ENCODE data around the gene MYOCD.

The MYOCD gene

GRCh38 chr17:12765548-12765947, 99.9 kb downstream of the MYOCD start:
- no peak for DNase-seq (ENCODE audit: low read depth)

GRCh38 chr17:12768255-12768654, 102.6 kb downstream of the MYOCD start:
- no peak for DNase-seq (ENCODE audit: low read depth)

DNA sequence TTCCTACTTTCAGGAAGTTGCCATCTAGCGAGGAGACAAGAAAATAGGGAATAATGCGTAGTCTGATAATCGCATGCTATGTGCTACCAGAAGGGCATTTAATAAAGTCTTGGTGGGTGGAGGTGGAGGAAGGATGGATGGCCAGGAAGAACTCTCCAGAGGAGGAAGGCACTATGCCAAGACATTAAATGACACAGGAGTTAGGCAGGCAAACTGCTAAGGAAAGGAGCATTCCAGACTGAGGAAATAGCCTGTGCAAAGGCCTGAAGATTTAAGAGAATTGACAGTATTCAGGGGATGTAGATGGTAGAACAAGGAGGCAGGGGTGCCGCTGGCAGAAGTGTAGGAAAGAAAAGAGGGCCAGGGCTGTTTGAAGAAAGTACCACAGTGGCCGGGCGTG, 104.3 kb downstream of the MYOCD start:
- DNase-seq (ENCODE audit: low read depth) = no peak

- no peak for DNase-seq (ENCODE audit: low read depth)
Measured at GRCh38 chr17:12773153-12773552, 107.5 kb downstream of the MYOCD start.

- no peak for DNase-seq (ENCODE audit: low read depth)
Measured at GRCh38 chr17:12789075-12789480, 123.4 kb downstream of the MYOCD start.

DNA sequence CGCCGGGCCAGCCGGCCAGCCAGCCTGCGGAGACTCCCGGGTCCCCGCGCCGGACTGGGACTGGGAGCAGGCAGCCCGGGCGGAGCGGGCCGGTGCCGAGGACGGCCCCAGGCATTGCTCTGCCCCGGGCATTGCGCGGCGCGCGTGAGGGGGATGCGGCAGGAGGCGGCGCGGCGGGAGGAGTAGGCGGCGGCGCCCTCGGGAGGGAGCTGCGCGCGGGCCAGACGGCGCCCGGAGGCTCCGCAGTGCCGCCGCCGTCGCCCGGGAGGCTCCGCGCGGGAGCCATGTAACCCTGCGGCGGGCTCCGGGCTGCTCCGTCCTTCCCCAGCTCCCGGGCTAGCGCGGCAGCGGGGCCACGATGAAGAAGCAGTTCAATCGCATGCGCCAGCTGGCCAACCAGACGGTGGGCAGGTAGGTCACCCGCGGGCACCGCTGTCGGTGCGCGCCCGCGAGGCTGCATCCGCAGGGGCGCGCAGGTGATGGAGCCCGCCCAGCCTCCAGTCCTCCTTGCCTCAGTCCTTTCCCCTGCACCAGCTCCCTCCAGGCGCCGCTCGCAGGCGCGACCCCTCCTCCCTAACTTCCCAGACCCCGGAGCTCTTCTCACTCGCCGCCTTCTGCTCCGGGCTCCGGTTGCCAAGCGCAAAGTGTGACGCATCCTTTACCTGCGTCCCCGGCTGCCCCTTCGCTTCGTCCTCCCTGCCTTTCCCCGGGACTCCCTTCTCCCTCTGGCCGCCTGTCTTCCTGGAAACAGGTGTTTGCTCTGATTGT, 124.0 kb downstream of the MYOCD start, which contains the start of gene ARHGAP44:
TSS of gene ARHGAP44 (plus strand) at position 18 of the 768 bp plus-strand sequence. CDS start at position 359, 341 bp downstream.
- no peak for DNase-seq (ENCODE audit: low read depth)

- DNase-seq (ENCODE audit: low read depth) = no peak
Measured at GRCh38 chr17:12790249-12791106, 124.8 kb downstream of the MYOCD start.

DNA sequence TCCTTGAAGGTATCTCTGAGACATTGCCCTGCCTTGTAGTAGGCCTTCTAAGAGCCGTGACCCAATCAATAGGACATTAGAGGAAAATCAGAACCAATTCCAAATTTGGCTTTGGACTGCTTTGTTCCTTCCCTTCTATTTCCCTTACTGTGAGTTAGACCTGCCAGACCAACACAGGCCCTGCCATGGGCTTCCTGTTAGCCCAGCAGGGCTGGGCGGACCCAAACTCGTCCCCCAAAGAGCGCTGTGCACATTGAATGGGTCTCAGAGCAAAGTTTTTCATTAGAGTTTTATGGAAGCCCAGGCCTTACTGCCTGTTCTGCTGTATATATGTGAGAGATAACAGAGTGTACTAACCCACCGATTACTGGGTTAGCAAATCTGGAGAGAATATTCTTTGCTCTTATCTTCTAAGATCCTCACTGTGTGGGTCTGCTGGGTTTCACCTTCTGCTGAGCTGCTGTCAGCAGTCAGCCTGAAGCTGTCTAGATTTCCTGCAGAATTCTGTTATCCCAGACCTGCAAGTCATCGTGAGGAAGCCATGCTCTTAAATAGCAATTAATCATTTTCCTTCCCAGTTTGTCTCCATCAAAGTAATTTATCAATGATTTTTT, 129.3 kb downstream of the MYOCD start:
- no peak for DNase-seq (ENCODE audit: low read depth)

DNA sequence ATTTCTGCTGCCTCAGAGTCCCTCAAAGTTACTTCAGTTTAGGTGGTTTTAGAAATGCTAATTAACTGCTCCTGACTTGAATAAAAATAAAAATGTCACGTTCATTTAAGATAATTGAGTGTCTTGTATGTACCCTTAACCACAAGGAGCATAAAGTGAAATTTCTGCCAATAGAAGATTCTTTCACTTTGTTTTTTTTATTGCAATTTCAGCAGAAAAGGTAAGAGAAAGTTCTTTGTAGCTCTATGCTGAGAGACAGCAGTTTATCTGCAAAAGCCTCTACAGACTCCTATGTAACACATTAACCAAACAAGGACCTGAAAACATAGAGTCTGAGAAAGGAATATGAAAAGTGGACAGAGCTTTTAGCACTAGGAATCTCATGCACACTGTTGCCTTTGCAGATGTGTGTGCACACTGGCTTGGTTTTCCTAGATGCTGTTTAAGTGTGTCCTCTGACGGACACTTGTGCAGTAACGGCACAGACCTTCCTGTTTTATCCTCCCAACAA, 135.2 kb downstream of the MYOCD start:
- no peak for DNase-seq (ENCODE audit: low read depth)

GRCh38 chr17:12806630-12807029, 140.9 kb downstream of the MYOCD start:
- DNase-seq (ENCODE audit: low read depth) = no peak

GRCh38 chr17:12808723-12809122, 143.0 kb downstream of the MYOCD start:
- DNase-seq (ENCODE audit: low read depth) = no peak

- DNase-seq (ENCODE audit: low read depth) = no peak
Measured at GRCh38 chr17:12812877-12813276, 147.2 kb downstream of the MYOCD start.

DNA sequence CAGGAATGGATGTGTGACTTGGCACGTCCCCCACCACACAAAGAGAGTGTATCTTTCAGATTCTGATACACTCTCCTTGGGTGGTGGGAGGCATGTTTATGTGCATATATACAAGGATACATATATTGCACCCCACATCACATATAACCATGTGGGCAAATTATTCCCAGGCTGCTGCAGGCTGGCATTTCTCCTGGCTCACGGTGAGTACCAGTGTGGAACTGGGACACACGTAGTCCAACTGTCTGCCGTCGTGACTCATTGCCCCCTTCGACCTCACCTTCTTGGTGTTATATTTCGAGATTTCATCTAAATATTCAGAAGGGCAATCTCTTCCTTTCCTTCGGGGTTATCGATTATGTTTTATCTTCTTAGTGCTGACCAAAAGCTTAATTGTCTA, 148.0 kb downstream of the MYOCD start:
- DNase-seq (ENCODE audit: low read depth) = no peak

DNA sequence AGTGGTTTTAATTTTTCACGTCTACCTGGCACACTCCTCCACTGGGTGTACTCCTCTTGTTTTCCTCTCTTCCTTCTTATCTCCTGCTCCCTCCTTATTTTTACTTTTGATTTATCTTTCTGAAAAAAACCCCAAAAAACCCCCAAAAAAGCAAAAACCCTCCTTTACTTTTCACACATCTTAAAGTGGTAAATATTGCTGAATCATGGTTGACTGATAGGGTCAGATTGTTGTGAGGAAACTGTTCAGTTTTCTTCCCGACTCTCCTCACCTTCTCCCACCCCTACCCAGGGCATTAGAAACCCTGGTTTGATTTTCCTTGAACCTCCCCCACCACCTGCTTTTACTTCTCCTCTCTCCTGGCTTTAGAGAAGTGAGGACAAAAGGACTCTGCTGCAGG, 149.0 kb downstream of the MYOCD start:
- no peak for DNase-seq (ENCODE audit: low read depth)

DNA sequence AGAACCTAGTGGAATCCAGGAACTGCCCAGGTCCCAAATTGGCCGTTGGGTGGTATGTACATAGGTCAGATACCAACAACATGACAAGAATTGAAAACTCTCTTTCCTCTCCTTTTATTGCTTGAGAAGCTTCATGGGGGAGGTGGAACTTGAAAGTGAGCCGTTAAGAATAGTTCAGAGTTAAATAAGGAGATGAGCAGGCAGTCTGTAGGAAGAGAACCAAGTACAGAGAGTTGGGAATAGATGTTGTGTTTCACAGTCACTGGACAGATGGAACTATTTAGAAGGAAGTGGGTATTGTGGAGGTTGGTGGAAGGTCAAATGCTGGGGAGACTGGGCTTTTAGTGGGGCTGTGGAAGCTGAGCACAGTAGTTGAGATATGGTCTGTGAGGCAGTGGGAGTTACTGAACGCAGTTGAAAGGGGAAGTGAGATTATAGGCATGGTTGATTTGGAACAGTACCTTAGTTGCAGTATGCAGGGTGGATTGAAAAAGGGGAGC, 150.0 kb downstream of the MYOCD start:
- no peak for DNase-seq (ENCODE audit: low read depth)

All from stimulated activated CD8-positive, alpha-beta memory T cell treated with anti-CD3 and anti-CD28 coated beads, Interleukin-12 subunit alpha, Interleukin-12 subunit beta, amount 100 ng/mL, for 4 hours (primary cell).